DND-41 (cell line): ENCODE data around the gene PACRG.

Source experiments
- EZH2 ChIP-seq: IDR thresholded peaks from 3 replicates; pipeline ENCODE4 v1.6.1; 2012; ENCODE audit warnings: borderline replicate concordance, low read depth, mild to moderate bottlenecking, moderate library complexity, low read length, inconsistent platforms; ENCODE audit not compliant: severe bottlenecking
- TF ChIP-seq, protein P1 (sequence below): IDR thresholded peaks from 2 replicates; pipeline ENCODE4 v1.5.1; 2012; ENCODE audit warnings: borderline replicate concordance, low read length, moderate library complexity, mild to moderate bottlenecking; ENCODE audit not compliant: poor library complexity, severe bottlenecking; ENCODE audit errors: extremely low read depth

DNA sequence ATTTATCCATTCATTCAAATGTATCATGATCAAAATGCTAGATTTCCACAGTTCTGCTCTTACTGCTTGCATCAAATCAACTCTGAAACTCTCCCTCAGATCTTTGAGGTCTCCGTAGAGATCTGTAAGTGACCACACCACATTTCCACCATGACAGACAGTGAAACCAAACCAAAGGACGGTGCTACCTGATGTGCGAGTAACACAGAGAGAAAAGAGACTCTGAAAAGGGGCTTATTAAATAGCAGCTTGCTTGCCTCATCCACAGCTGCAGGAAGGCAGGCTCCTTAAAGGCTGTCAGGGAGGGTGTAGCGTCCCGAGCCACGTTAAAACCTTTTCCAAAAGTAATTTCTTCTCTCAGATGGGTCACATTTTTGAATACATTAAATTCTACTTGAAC, 335.8 kb downstream of the PACRG start:
- TF ChIP-seq, protein P1, sequence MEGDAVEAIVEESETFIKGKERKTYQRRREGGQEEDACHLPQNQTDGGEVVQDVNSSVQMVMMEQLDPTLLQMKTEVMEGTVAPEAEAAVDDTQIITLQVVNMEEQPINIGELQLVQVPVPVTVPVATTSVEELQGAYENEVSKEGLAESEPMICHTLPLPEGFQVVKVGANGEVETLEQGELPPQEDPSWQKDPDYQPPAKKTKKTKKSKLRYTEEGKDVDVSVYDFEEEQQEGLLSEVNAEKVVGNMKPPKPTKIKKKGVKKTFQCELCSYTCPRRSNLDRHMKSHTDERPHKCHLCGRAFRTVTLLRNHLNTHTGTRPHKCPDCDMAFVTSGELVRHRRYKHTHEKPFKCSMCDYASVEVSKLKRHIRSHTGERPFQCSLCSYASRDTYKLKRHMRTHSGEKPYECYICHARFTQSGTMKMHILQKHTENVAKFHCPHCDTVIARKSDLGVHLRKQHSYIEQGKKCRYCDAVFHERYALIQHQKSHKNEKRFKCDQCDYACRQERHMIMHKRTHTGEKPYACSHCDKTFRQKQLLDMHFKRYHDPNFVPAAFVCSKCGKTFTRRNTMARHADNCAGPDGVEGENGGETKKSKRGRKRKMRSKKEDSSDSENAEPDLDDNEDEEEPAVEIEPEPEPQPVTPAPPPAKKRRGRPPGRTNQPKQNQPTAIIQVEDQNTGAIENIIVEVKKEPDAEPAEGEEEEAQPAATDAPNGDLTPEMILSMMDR: no peak
- no peak for TF ChIP-seq EZH2
